Neural progenitor cell (in vitro differentiated cells): ENCODE results near the gene TNNI3. TPM values are rescaled to one million over a fixed set of nuclear protein-coding genes. Genes with fewer than 3 reads are reported as not detected.
"Not testable (repeated sequence)": the region's sequence is repeated elsewhere in the genome, so short reads cannot be mapped to it uniquely, and the experiment has no call there.

ENCODE experiments used
- DNase-seq: peaks from one replicate; pipeline ENCODE4 v3.0.0-alpha.2; 2016; ENCODE audit warnings: low spot score
- H2AFZ ChIP-seq: fragments of 200-600 bp; sonication (generic); replicated peaks from 2 replicates; pipeline ENCODE4 v1.6.1; 2016; ENCODE audit warnings: antibody characterized with exemption
- H3F3A ChIP-seq: fragments of 200-600 bp; sonication (generic); 2 replicates; pipeline ENCODE4 v1.6.1; 2016; ENCODE audit warnings: antibody characterized with exemption, low read depth
- H3K27ac ChIP-seq: fragments of 200-600 bp; sonication (generic); 2 replicates; pipeline ENCODE4 v1.5.1; 2016; ENCODE audit warnings: mild to moderate bottlenecking
- H3K27me3 ChIP-seq: fragments of 200-600 bp; sonication (generic); 2 replicates; pipeline ENCODE4 v1.6.1; 2016; ENCODE audit warnings: mild to moderate bottlenecking, moderate library complexity
- H3K36me3 ChIP-seq: fragments of 200-600 bp; sonication (generic); 2 replicates; pipeline ENCODE4 v1.5.1; 2016
- H3K4me1 ChIP-seq: fragments of 200-600 bp; sonication (generic); 2 replicates; pipeline ENCODE4 v1.6.1; 2016; ENCODE audit warnings: mixed run types
- H3K4me2 ChIP-seq: fragments of 200-600 bp; sonication (generic); 2 replicates; pipeline ENCODE4 v1.6.1; 2016
- H3K4me3 ChIP-seq: fragments of 200-600 bp; sonication (generic); 2 replicates; pipeline ENCODE4 v1.5.1; 2016
- H3K79me2 ChIP-seq: fragments of 200-600 bp; sonication (generic); 2 replicates; pipeline ENCODE4 v1.6.1; 2016; ENCODE audit warnings: low read depth
- H3K9ac ChIP-seq: fragments of 200-600 bp; sonication (generic); 2 replicates; pipeline ENCODE4 v1.6.1; 2016
- H3K9me3 ChIP-seq: fragments of 200-600 bp; sonication (generic); 2 replicates; pipeline ENCODE4 v1.5.1; 2016; ENCODE audit warnings: low read depth
- H4K20me1 ChIP-seq: fragments of 200-600 bp; sonication (generic); 2 replicates; pipeline ENCODE4 v1.6.1; 2016; ENCODE audit warnings: low read depth
- H3K27ac Mint-ChIP-seq: 3 replicates; pipeline ENCODE4 v1.8.0; 2021; ENCODE audit warnings: mixed read lengths
- H3K27me3 Mint-ChIP-seq: 2 replicates; pipeline ENCODE4 v1.8.0; 2022; ENCODE audit warnings: low read depth, mild to moderate bottlenecking, inconsistent platforms, moderate library complexity, mixed read lengths; ENCODE audit not compliant: insufficient read depth
- H3K36me3 Mint-ChIP-seq: 3 replicates; pipeline ENCODE4 v1.8.0; 2021; ENCODE audit warnings: mixed read lengths
- H3K4me1 Mint-ChIP-seq: 3 replicates; pipeline ENCODE4 v1.8.0; 2021; ENCODE audit warnings: mixed read lengths
- H3K4me3 Mint-ChIP-seq: 3 replicates; pipeline ENCODE4 v1.8.0; 2021; ENCODE audit warnings: mild to moderate bottlenecking, moderate library complexity, mixed read lengths
- H3K9me3 Mint-ChIP-seq: 3 replicates; pipeline ENCODE4 v1.8.0; 2020; ENCODE audit warnings: mixed read lengths
- CTCF ChIP-seq: fragments of 200-600 bp; sonication (generic); IDR thresholded peaks from 2 replicates; pipeline ENCODE4 v1.5.1; 2017; ENCODE audit warnings: antibody characterized with exemption, mild to moderate bottlenecking
- EZH2 ChIP-seq: fragments of 200-600 bp; sonication (generic); IDR thresholded peaks from 2 replicates; pipeline ENCODE4 v1.6.1; 2017; ENCODE audit warnings: antibody characterized with exemption, mild to moderate bottlenecking, moderate library complexity
- EZH2phosphoT487 ChIP-seq: fragments of 200-600 bp; sonication (generic); IDR thresholded peaks from 2 replicates; pipeline ENCODE4 v1.6.1; 2017; ENCODE audit warnings: antibody characterized with exemption
- total RNA-seq: library from RNA; depleted of rRNA; stranded (reverse); fragments of >200 nt; gene quantifications from 2 replicates; pipeline ENCODE4 v1.2.3, GENCODE V29; 2015; ENCODE audit warnings: low replicate concordance

The TNNI3 gene
- total RNA-seq, 1 donor from 2014 or later, result 22.2 TPM

DNA sequence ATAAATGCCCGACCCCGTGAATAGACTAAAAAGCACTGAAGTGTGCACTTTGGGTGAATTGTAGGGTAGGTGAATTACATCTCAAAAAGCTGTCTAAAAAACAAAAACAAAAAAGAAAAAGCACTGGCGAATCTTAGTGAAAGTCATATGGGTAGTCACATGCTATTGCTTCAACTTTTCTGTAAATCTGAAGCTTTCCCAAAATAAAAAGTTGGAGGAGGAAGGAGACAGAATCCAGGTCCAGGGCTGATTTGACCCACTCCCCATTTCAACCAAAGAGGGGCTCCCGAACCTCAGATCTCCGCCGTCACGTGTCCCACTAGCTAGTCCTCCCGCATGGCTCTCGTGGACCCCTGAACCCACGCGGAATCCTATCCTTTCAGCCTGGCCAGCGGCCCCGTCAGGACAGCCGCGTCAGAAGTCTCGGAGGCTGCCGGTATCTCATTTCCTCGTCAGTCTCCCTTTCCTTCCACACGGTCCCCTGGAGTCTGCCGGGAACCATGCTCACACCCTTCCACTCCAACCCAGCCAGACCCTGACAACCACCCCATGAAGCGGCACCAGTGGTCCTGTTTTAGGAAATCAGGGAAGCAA lies 46.2 kb downstream of the TNNI3 start:
- Histone ChIP-seq H3K9me3 (no peaks in the 10 kb centered on the region), H3K4me3 (no peak overlapping the region), H4K20me1 (peaks cover 73% of the 10 kb centered on the region), H3K9ac (no peak overlapping the region), H3F3A (peaks cover under 1% of the 10 kb centered on the region), H3K4me1 (peaks cover 5% of the 10 kb centered on the region), H2AFZ (no peak overlapping the region), H3K27me3 (no peaks in the 10 kb centered on the region), H3K79me2 (peaks cover 49% of the 10 kb centered on the region), H3K27ac (no peak overlapping the region), H3K4me2 (no peak overlapping the region), H3K36me3 (no peaks in the 10 kb centered on the region)
- Mint-ChIP-seq H3K27me3 (peaks cover 5% of the 10 kb centered on the region), H3K4me3 (no peak overlapping the region), H3K4me1 (peaks cover 33% of the 10 kb centered on the region), H3K36me3 (peaks cover 11% of the 10 kb centered on the region), H3K9me3 (no peaks in the 10 kb centered on the region), H3K27ac (peak overlapping the region; percentile 61)
- TF ChIP-seq CTCF, result no peak
- no peak for TF ChIP-seq EZH2phosphoT487
- no peak for TF ChIP-seq EZH2
- no peak for DNase-seq

GRCh38 chr19:55109527-55110291 lies 47.8 kb downstream of the TNNI3 start:
- H3K9me3 ChIP-seq, result no peaks in the 10 kb centered on the region
- H3K36me3 ChIP-seq, result no peaks in the 10 kb centered on the region
- no peak overlapping the region for H3K4me3 ChIP-seq
- no peaks in the 10 kb centered on the region for H3K27me3 ChIP-seq
- no peak overlapping the region for H3K9ac ChIP-seq
- H2AFZ ChIP-seq, result no peak overlapping the region
- no peaks in the 10 kb centered on the region for H3F3A ChIP-seq
- Mint-ChIP-seq H3K36me3 (peaks cover 16% of the 10 kb centered on the region), H3K4me3 (peak overlapping the region; percentile 10), H3K27me3 (peaks cover 5% of the 10 kb centered on the region), H3K4me1 (peaks cover 17% of the 10 kb centered on the region), H3K27ac (no peak overlapping the region), H3K9me3 (no peaks in the 10 kb centered on the region)
- H3K4me1 ChIP-seq, result no peaks in the 10 kb centered on the region
- peaks cover 38% of the 10 kb centered on the region for H3K79me2 ChIP-seq
- TF ChIP-seq CTCF (no peak), EZH2 (no peak), EZH2phosphoT487 (no peak)
- no peak for DNase-seq
- H3K27ac ChIP-seq, result no peak overlapping the region
- peaks cover 56% of the 10 kb centered on the region for H4K20me1 ChIP-seq
- no peak overlapping the region for H3K4me2 ChIP-seq

DNA sequence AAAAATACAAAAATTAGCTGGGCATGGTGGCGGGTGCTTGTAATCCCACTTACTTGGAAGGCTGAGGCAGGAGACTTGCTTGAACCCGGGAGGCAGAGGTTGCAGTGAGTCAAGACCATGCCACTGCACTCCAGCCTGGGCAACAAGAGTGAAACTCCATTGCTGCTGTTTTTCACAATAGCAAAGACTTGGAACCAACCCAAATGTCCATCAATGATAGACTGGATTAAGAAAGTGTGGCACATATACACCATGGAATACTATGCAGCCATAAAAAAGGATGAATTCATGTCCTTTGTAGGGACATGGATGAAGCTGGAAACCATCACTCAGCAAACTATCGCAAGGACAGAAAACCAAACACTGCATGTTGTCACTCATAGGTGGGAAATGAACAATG lies 50.3 kb downstream of the TNNI3 start:
- not testable (repeated sequence) for H3K27ac Mint-ChIP-seq, H3K36me3 ChIP-seq, H3K27me3 ChIP-seq, H3K27me3 Mint-ChIP-seq, H3K9me3 ChIP-seq, DNase-seq, H3F3A ChIP-seq, H3K9ac ChIP-seq, H3K27ac ChIP-seq, H3K4me1 Mint-ChIP-seq, H3K4me3 Mint-ChIP-seq, H3K4me3 ChIP-seq, H3K4me2 ChIP-seq, H3K4me1 ChIP-seq, H3K9me3 Mint-ChIP-seq, H2AFZ ChIP-seq
- H3K79me2 ChIP-seq, result peaks cover 13% of the 10 kb centered on the region
- H3K36me3 Mint-ChIP-seq, result peaks cover 24% of the 10 kb centered on the region
- H4K20me1 ChIP-seq, result peaks cover 32% of the 10 kb centered on the region

GRCh38 chr19:55106591-55106990 lies 50.9 kb downstream of the TNNI3 start:
- DNase-seq, result no peak
- Histone ChIP-seq H3K27ac (no peak overlapping the region), H3K79me2 (peaks cover 9% of the 10 kb centered on the region), H4K20me1 (peaks cover 26% of the 10 kb centered on the region), H3K36me3 (peaks cover 5% of the 10 kb centered on the region), H3K4me2 (no peak overlapping the region), H3F3A (no peaks in the 10 kb centered on the region), H3K27me3 (no peaks in the 10 kb centered on the region), H3K4me3 (no peak overlapping the region), H2AFZ (no peak overlapping the region), H3K4me1 (no peaks in the 10 kb centered on the region), H3K9ac (no peak overlapping the region), H3K9me3 (no peaks in the 10 kb centered on the region)
- TF ChIP-seq EZH2 (no peak), CTCF (no peak), EZH2phosphoT487 (no peak)
- Mint-ChIP-seq H3K27me3 (peaks cover 2% of the 10 kb centered on the region), H3K27ac (no peak overlapping the region), H3K36me3 (peaks cover 26% of the 10 kb centered on the region), H3K4me3 (no peak overlapping the region), H3K4me1 (peaks cover 2% of the 10 kb centered on the region), H3K9me3 (no peaks in the 10 kb centered on the region)
